ENCODE measurements around the gene NPAS3.

Gene NPAS3

DNA sequence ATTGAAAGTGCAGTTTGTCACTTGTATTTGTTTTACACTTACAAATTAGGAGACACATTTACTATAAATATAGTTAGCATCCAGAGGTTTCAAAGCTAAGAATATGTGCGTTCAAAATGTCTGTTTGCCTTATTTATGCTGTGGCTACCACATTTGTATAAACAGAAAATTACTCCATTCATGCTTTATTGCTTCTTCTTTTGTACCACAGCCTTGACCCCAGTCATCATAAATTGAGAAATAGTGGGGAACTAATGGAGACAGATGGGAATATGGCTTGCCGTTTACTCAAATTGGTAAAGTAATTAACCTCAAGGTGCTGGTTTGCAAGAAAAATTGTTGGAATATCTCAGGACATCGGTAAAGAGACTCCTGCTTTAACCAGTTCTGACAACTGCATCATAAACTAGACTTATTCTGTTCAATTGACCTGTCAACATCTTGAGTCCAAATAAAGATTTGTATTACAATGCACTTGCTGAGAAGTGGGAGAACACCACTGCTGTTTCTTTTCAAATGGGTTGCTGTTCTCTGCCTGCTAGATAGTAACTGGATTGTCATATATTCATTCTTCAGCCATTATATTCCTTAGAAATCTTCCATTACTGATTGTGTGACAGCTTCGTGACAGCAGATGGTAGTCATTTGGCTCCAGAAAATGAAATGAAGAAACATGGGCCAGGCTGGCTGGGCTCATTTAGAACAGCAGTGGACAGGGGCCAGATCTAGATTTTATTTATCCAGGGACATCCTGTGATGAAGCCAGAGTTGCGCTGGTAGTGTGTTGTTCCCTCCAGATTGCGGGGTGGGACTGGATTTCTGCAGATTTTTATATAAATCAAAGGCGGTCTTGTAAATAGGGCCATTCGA, 657.8 kb downstream of the NPAS3 start:
- Histone ChIP-seq H3K4me3 (ENCODE audit: low read length in 2 of 2) (no peak overlapping the region), H3K4me1 (ENCODE audit: control insufficient read depth, insufficient read depth, low read length) (no peaks in the 10 kb centered on the region), H3K27ac (ENCODE audit: low read length) (no peak overlapping the region), H3K36me3 (ENCODE audit: control insufficient read depth in 2 of 2, insufficient read depth in 2 of 2, low read length in 2 of 2) (no peaks in the 10 kb centered on the region), H3K9me3 (ENCODE audit: control insufficient read depth in 2 of 2, low read length in 2 of 2) (no peaks in the 10 kb centered on the region), H3K27me3 (ENCODE audit: control insufficient read depth in 1 of 2, insufficient read depth in 2 of 2, low read length in 2 of 2) (no peaks in the 10 kb centered on the region), H3K9ac (ENCODE audit: low read length in 2 of 2) (no peak overlapping the region)

DNA sequence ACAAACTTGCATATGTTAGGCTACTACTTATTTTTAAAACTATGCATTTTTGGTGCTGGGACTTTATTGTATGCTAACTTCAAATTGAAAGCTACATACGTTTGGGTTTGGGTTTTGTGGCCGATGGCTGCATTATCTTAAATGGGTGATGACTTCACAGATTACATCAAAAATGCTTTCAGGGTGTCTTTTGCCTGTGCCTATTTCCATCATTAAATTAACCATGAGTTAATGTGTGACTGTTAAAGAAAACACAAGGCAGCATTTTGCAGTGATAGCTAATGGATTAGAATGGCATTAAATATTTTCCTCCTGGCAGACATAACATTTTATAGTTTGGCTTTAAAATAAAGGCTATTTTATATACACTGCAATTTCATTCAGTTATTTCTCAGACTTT, 659.9 kb downstream of the NPAS3 start:
- Histone ChIP-seq H3K27me3 (ENCODE audit: control insufficient read depth in 1 of 2, insufficient read depth in 2 of 2, low read length in 2 of 2) (no peaks in the 10 kb centered on the region), H3K9ac (ENCODE audit: low read length in 2 of 2) (no peak overlapping the region), H3K27ac (ENCODE audit: low read length) (no peak overlapping the region), H3K4me1 (ENCODE audit: control insufficient read depth, insufficient read depth, low read length) (no peaks in the 10 kb centered on the region), H3K9me3 (ENCODE audit: control insufficient read depth in 2 of 2, low read length in 2 of 2) (no peaks in the 10 kb centered on the region), H3K36me3 (ENCODE audit: control insufficient read depth in 2 of 2, insufficient read depth in 2 of 2, low read length in 2 of 2) (no peaks in the 10 kb centered on the region), H3K4me3 (ENCODE audit: low read length in 2 of 2) (no peak overlapping the region)

- no peaks in the 10 kb centered on the region for H3K36me3 ChIP-seq (ENCODE audit: control insufficient read depth in 2 of 2, insufficient read depth in 2 of 2, low read length in 2 of 2)
These were observed 663.7 kb downstream of the NPAS3 start for GRCh38 chr14:33602396-33602795.

GRCh38 chr14:33606591-33606990, 667.9 kb downstream of the NPAS3 start:
- H3K27ac ChIP-seq (ENCODE audit: low read length): no peak overlapping the region
- no peaks in the 10 kb centered on the region for H3K36me3 ChIP-seq (ENCODE audit: control insufficient read depth in 2 of 2, insufficient read depth in 2 of 2, low read length in 2 of 2)
- H3K9me3 ChIP-seq (ENCODE audit: control insufficient read depth in 2 of 2, low read length in 2 of 2): no peaks in the 10 kb centered on the region
- no peaks in the 10 kb centered on the region for H3K27me3 ChIP-seq (ENCODE audit: control insufficient read depth in 1 of 2, insufficient read depth in 2 of 2, low read length in 2 of 2)
- H3K4me1 ChIP-seq (ENCODE audit: control insufficient read depth, insufficient read depth, low read length): no peaks in the 10 kb centered on the region
- no peak overlapping the region for H3K4me3 ChIP-seq (ENCODE audit: low read length in 2 of 2)
- no peak overlapping the region for H3K9ac ChIP-seq (ENCODE audit: low read length in 2 of 2)

More at GRCh38 chr14:33602396-33602795, 663.7 kb downstream of the NPAS3 start:
- Histone ChIP-seq H3K27me3 (ENCODE audit: control insufficient read depth in 1 of 2, insufficient read depth in 2 of 2, low read length in 2 of 2) (no peaks in the 10 kb centered on the region), H3K9me3 (ENCODE audit: control insufficient read depth in 2 of 2, low read length in 2 of 2) (no peaks in the 10 kb centered on the region), H3K9ac (ENCODE audit: low read length in 2 of 2) (no peak overlapping the region), H3K27ac (ENCODE audit: low read length) (no peak overlapping the region), H3K4me3 (ENCODE audit: low read length in 2 of 2) (no peak overlapping the region), H3K4me1 (ENCODE audit: control insufficient read depth, insufficient read depth, low read length) (no peaks in the 10 kb centered on the region)

DNA sequence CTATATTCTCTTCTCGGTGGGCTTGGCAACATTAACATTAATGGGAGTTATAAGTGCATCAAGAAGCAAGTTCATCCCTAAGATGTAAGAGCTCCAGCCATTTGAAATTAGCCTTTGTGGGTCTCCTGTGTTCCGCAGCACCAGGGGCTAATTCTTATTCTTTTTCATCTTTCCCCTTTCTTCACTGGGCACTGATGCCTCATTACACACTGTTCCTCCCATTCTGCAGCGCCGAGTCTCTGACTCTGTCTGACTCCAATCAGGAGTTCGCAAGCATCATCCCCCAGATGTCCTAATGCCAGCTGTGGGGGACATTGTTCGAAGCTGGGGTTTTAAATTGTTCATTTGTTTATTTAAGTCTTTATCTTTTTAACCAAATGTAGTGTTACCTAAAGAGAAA, 670.9 kb downstream of the NPAS3 start:
- Histone ChIP-seq H3K27me3 (ENCODE audit: control insufficient read depth in 1 of 2, insufficient read depth in 2 of 2, low read length in 2 of 2) (no peaks in the 10 kb centered on the region), H3K36me3 (ENCODE audit: control insufficient read depth in 2 of 2, insufficient read depth in 2 of 2, low read length in 2 of 2) (no peaks in the 10 kb centered on the region), H3K4me1 (ENCODE audit: control insufficient read depth, insufficient read depth, low read length) (no peaks in the 10 kb centered on the region), H3K4me3 (ENCODE audit: low read length in 2 of 2) (no peak overlapping the region), H3K27ac (ENCODE audit: low read length) (no peak overlapping the region), H3K9ac (ENCODE audit: low read length in 2 of 2) (no peak overlapping the region), H3K9me3 (ENCODE audit: control insufficient read depth in 2 of 2, low read length in 2 of 2) (no peaks in the 10 kb centered on the region)

DNA sequence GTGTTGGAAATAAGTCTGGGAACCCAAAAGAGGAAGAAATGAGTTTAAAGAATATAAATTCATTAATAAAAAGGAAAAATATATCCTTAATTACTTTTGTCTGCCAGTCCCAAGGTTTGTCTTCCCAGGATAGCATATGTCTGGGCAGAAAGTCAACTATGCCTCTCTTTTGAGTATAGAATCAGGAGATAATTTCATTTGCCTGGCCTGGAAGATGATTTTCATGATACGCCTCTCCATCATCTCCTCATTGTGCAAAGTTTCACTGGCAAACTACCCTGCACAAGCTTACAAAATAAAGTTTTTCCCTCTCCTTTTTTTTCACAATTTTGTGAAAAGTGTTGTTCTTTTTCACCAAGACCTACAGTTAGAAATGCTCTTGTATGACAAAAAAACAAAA, 671.4 kb downstream of the NPAS3 start:
- Histone ChIP-seq H3K9ac (ENCODE audit: low read length in 2 of 2) (no peak overlapping the region), H3K27ac (ENCODE audit: low read length) (no peak overlapping the region), H3K4me1 (ENCODE audit: control insufficient read depth, insufficient read depth, low read length) (no peaks in the 10 kb centered on the region), H3K9me3 (ENCODE audit: control insufficient read depth in 2 of 2, low read length in 2 of 2) (no peaks in the 10 kb centered on the region), H3K27me3 (ENCODE audit: control insufficient read depth in 1 of 2, insufficient read depth in 2 of 2, low read length in 2 of 2) (no peaks in the 10 kb centered on the region), H3K4me3 (ENCODE audit: low read length in 2 of 2) (no peak overlapping the region), H3K36me3 (ENCODE audit: control insufficient read depth in 2 of 2, insufficient read depth in 2 of 2, low read length in 2 of 2) (no peaks in the 10 kb centered on the region)

- H3K9me3 ChIP-seq (ENCODE audit: control insufficient read depth in 2 of 2, low read length in 2 of 2): no peaks in the 10 kb centered on the region
- H3K36me3 ChIP-seq (ENCODE audit: control insufficient read depth in 2 of 2, insufficient read depth in 2 of 2, low read length in 2 of 2): no peaks in the 10 kb centered on the region
- no peak overlapping the region for H3K27ac ChIP-seq (ENCODE audit: low read length)
- H3K4me3 ChIP-seq (ENCODE audit: low read length in 2 of 2): no peak overlapping the region
- H3K27me3 ChIP-seq (ENCODE audit: control insufficient read depth in 1 of 2, insufficient read depth in 2 of 2, low read length in 2 of 2): no peaks in the 10 kb centered on the region
- no peak overlapping the region for H3K9ac ChIP-seq (ENCODE audit: low read length in 2 of 2)
- H3K4me1 ChIP-seq (ENCODE audit: control insufficient read depth, insufficient read depth, low read length): no peaks in the 10 kb centered on the region
These were observed 672.9 kb downstream of the NPAS3 start for GRCh38 chr14:33611405-33612196.

DNA sequence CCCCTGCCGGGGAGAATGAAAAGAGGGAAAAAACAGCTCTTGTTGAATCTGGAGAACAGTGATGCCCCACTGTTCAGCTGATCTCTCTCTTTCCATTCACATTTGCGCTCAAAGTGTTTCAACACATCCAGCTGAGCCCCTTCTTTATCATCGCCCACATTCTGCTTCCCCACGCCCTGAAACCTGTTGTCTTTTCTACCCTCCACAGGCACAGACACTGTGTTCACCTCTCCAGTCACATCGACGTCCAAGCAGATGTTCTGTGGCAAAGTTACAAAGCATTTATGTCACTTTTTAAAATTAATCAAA, 673.5 kb downstream of the NPAS3 start:
- Histone ChIP-seq H3K27me3 (ENCODE audit: control insufficient read depth in 1 of 2, insufficient read depth in 2 of 2, low read length in 2 of 2) (no peaks in the 10 kb centered on the region), H3K4me1 (ENCODE audit: control insufficient read depth, insufficient read depth, low read length) (no peaks in the 10 kb centered on the region), H3K9ac (ENCODE audit: low read length in 2 of 2) (no peak overlapping the region), H3K4me3 (ENCODE audit: low read length in 2 of 2) (no peak overlapping the region), H3K27ac (ENCODE audit: low read length) (no peak overlapping the region), H3K9me3 (ENCODE audit: control insufficient read depth in 2 of 2, low read length in 2 of 2) (no peaks in the 10 kb centered on the region), H3K36me3 (ENCODE audit: control insufficient read depth in 2 of 2, insufficient read depth in 2 of 2, low read length in 2 of 2) (no peaks in the 10 kb centered on the region)

GRCh38 chr14:33617154-33617553, 678.5 kb downstream of the NPAS3 start:
- Histone ChIP-seq H3K4me1 (ENCODE audit: control insufficient read depth, insufficient read depth, low read length) (no peaks in the 10 kb centered on the region), H3K36me3 (ENCODE audit: control insufficient read depth in 2 of 2, insufficient read depth in 2 of 2, low read length in 2 of 2) (no peaks in the 10 kb centered on the region), H3K27me3 (ENCODE audit: control insufficient read depth in 1 of 2, insufficient read depth in 2 of 2, low read length in 2 of 2) (no peaks in the 10 kb centered on the region), H3K4me3 (ENCODE audit: low read length in 2 of 2) (no peak overlapping the region), H3K27ac (ENCODE audit: low read length) (no peak overlapping the region), H3K9me3 (ENCODE audit: control insufficient read depth in 2 of 2, low read length in 2 of 2) (no peaks in the 10 kb centered on the region), H3K9ac (ENCODE audit: low read length in 2 of 2) (no peak overlapping the region)

DNA sequence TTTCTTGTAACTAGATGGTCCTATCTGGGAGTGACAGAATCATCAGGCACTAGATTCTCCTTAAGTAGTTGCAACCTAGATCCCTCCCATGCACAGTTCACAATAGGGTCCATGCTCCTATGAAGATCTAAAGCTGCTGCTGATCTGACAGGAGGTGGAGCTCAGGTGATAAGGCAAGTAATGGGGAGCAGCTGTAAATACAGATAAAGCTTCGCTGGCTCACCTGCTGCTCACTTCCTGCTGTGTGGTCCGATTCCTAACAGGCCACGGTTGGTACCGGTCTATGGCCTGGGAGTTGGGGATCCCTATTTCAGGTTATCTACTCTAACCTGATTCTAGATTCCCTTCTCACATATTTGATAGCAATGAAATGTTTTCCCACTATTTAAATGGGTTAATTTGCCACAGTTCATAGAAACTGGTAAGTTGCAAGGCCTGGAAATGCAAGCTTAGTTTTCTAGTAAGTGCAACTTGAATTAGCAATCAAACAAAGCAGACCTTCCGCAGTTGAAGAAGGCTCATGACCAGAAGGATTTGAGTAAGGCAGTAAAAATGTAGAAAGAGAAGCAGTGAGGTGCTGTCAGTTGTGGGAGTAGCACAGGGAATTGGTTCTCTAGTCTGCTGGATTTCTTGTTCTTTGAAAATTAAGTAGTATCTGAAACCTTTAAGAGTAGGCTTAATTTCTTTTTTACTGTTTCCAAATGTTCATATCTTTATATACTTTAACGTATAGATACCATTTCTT, 679.9 kb downstream of the NPAS3 start:
- Histone ChIP-seq H3K27me3 (ENCODE audit: control insufficient read depth in 1 of 2, insufficient read depth in 2 of 2, low read length in 2 of 2) (no peaks in the 10 kb centered on the region), H3K27ac (ENCODE audit: low read length) (no peak overlapping the region), H3K9ac (ENCODE audit: low read length in 2 of 2) (no peak overlapping the region), H3K36me3 (ENCODE audit: control insufficient read depth in 2 of 2, insufficient read depth in 2 of 2, low read length in 2 of 2) (no peaks in the 10 kb centered on the region), H3K4me3 (ENCODE audit: low read length in 2 of 2) (no peak overlapping the region), H3K9me3 (ENCODE audit: control insufficient read depth in 2 of 2, low read length in 2 of 2) (no peaks in the 10 kb centered on the region), H3K4me1 (ENCODE audit: control insufficient read depth, insufficient read depth, low read length) (no peaks in the 10 kb centered on the region)
